ENCODE results near the gene NISCH. TPM values are rescaled to one million over a fixed set of nuclear protein-coding genes. Genes with fewer than 3 reads are reported as not detected.
"Not testable (repeated sequence)": the region's sequence is repeated elsewhere in the genome, so short reads cannot be mapped to it uniquely, and the experiment has no call there.

Gene NISCH
- polyA plus RNA-seq, 3 donors = 9.7 to 106 (median 13.1) TPM

DNA sequence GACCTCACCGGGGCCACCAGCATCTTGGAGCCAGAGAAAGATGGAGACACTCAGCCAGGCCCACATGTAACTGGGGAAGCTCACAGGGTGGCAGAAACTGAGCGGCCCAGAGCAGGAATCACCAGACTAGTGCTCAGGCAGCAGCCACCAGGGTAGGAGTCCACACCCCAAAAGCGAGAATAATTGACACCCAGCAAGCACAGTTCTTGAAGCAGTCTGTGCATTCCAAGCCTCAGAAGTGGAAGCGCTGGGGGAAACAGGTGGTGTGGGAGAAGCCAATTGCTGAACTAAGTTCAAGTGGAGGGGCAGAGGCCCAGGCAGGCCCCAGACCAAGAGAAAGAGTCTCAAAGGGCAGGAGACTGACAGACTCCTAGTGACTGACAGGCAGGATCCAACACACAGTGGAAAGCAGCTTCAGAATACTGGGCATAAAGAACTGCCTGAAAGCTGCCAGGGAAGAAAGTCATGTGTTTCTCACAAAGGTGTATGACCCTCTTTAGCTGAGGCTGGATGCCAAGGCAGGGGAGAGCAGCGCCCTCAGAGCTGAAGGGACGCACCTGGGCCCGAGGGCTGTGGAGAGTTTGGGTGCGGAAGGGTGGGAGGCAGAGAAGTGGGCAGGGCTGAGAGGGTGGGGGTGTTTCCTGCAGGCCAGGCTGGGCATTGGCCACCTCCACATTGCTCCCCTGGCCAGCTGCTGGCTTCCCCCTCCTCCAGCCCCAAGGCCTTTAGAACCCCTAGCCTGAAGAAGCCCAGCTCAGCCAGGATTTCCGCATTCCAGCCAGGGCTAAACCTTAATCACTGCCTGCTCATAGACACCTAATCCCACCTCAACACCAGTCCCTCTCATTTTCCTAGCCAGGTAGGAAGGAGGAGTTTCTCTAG lies 70.5 kb downstream of the NISCH start:
- H3K4me3 Mint-ChIP-seq = no peak overlapping the region
- H3K36me3 Mint-ChIP-seq = peaks cover 48 to 68% of the 10 kb centered on the region in 2 donors
- Histone ChIP-seq H3K79me2 (ENCODE audit: insufficient read depth, low read length) (peaks cover 8% of the 10 kb centered on the region), H4K20me1 (ENCODE audit: insufficient read depth, low read length) (peaks cover 4% of the 10 kb centered on the region), H3K9ac (ENCODE audit: insufficient read depth, low read length, poor library complexity, severe bottlenecking) (no peak overlapping the region), H3K36me3 (replicated peaks in 1 of 2; ENCODE audit: control insufficient read depth in 1 of 2, insufficient read depth in 2 of 2, low read length in 2 of 2) (peaks cover 56 to 76% of the 10 kb centered on the region in 2 donors), H3K4me2 (replicated peaks; ENCODE audit: extremely low read depth, low read length, poor library complexity, severe bottlenecking) (no peak overlapping the region), H3K4me3 (replicated peaks in 1 of 3; ENCODE audit: low read depth in 2 of 3, low read length in 3 of 3) (no peak overlapping the region), H2AFZ (ENCODE audit: insufficient read depth, low read depth, low read length, poor library complexity, severe bottlenecking) (no peak overlapping the region), H3K27me3 (ENCODE audit: control insufficient read depth in 2 of 2, insufficient read depth in 2 of 2, low read length in 2 of 2) (no peaks in the 10 kb centered on the region), H3K4me1 (ENCODE audit: control insufficient read depth in 1 of 2, insufficient read depth in 2 of 2, low read length in 2 of 2) (no peaks in the 10 kb centered on the region), H3K27ac (ENCODE audit: low read depth in 1 of 2, low read length in 2 of 2) (peak overlapping the region in 1 of 2 donors; percentile 8), H3K9me3 (replicated peaks in 1 of 2; ENCODE audit: control insufficient read depth in 1 of 2, insufficient read depth in 1 of 2, low read length in 2 of 2) (no peaks in the 10 kb centered on the region)
- peaks cover 3% of the 10 kb centered on the region for H3K4me1 Mint-ChIP-seq
- no peak for DNase-seq
- peak overlapping the region in 6 of 7 donors; percentile 36 to 81 (median 62) for H3K27ac Mint-ChIP-seq
- H3K9me3 Mint-ChIP-seq = no peaks in the 10 kb centered on the region
- no peak for TF ChIP-seq CTCF (IDR thresholded peaks at IDR 0.05)
- H3K27me3 Mint-ChIP-seq (ENCODE audit: low read depth in 3 of 3) = peaks cover 0 to 2% (median 1%) of the 10 kb centered on the region in 3 donors
- intact Hi-C loops (cut with micrococcal nuclease) = no loop called here
- WGBS (ENCODE audit: insufficient coverage) = 79% methylated on average over 7 of the region's 9 CpGs

DNA sequence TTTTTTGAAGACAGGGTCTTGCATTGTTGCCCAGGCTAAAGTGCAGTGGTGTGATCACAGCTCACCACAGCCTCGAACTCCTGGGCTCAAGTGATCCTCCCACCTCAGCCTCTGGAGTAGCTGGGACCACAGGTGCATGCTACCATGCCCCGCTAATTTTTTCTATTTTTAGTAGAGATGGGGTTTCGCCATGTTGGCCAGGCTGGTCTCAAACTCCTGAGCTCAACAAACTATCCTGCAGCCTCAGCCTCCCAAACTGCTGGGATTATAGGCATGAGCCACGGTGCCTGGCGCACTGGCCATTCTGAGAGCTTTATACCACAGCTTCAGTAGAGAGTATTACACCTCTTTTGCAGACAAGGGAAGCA lies 71.3 kb downstream of the NISCH start:
- H4K20me1 ChIP-seq (ENCODE audit: insufficient read depth, low read length); H3K4me3 Mint-ChIP-seq; H3K4me2 ChIP-seq (replicated peaks; ENCODE audit: extremely low read depth, low read length, poor library complexity, severe bottlenecking); H3K27me3 ChIP-seq (ENCODE audit: control insufficient read depth in 2 of 2, insufficient read depth in 2 of 2, low read length in 2 of 2); H3K9me3 ChIP-seq (replicated peaks in 1 of 2; ENCODE audit: control insufficient read depth in 1 of 2, insufficient read depth in 1 of 2, low read length in 2 of 2); H3K4me1 ChIP-seq (ENCODE audit: control insufficient read depth in 1 of 2, insufficient read depth in 2 of 2, low read length in 2 of 2); intact Hi-C loops (cut with micrococcal nuclease); H3K9ac ChIP-seq (ENCODE audit: insufficient read depth, low read length, poor library complexity, severe bottlenecking); H3K9me3 Mint-ChIP-seq; H3K4me1 Mint-ChIP-seq; H2AFZ ChIP-seq (ENCODE audit: insufficient read depth, low read depth, low read length, poor library complexity, severe bottlenecking); H3K27me3 Mint-ChIP-seq (ENCODE audit: low read depth in 3 of 3); DNase-seq; H3K4me3 ChIP-seq (replicated peaks in 1 of 3; ENCODE audit: low read depth in 2 of 3, low read length in 3 of 3): not testable (repeated sequence)
- H3K36me3 ChIP-seq (replicated peaks in 1 of 2; ENCODE audit: control insufficient read depth in 1 of 2, insufficient read depth in 2 of 2, low read length in 2 of 2) = peaks cover 49 to 69% of the 10 kb centered on the region in 2 donors
- H3K27ac ChIP-seq (ENCODE audit: low read depth in 1 of 2, low read length in 2 of 2) = peak overlapping the region; percentile 8 to 20
- peak overlapping the region in 2 of 7 donors; percentile 63 to 75 for H3K27ac Mint-ChIP-seq
- WGBS (ENCODE audit: insufficient coverage) = 100% methylated on average over 2 of the region's 5 CpGs
- H3K36me3 Mint-ChIP-seq = peaks cover 41 to 61% of the 10 kb centered on the region in 2 donors
- peaks cover 16% of the 10 kb centered on the region for H3K79me2 ChIP-seq (ENCODE audit: insufficient read depth, low read length)

Data from CD14-positive monocyte (primary cell).